Ovary (tissue), 9 donors: Measurements from ENCODE around the gene COLQ. TPM values are rescaled to one million over a fixed set of nuclear protein-coding genes. Genes with fewer than 3 reads are reported as not detected.
"Not testable (repeated sequence)": the region's sequence is repeated elsewhere in the genome, so short reads cannot be mapped to it uniquely, and the experiment has no call there.

Experiments
- DNase-seq, 5 donors: peaks; one replicate each; pipeline ENCODE4 v3.0.0-alpha.2; 2019 to 2020
- H3K27ac ChIP-seq, 2 donors: fragments of 200-600 bp; one replicate each; pipeline versions ENCODE4 v1.5.1 to v1.8.0; 2019 to 2022
- H3K27me3 ChIP-seq: fragments of 200-600 bp; one replicate; pipeline ENCODE4 v1.8.0; 2022
- H3K36me3 ChIP-seq: fragments of 200-600 bp; sonication (generic); one replicate; pipeline ENCODE4 v1.5.1; 2019
- H3K4me1 ChIP-seq: one replicate; pipeline ENCODE4 v1.8.1; 2013; ENCODE audit warnings: mild to moderate bottlenecking, moderate library complexity; ENCODE audit not compliant: insufficient read depth
- H3K4me3 ChIP-seq: fragments of 200-600 bp; sonication (generic); one replicate; pipeline ENCODE4 v1.5.1; 2017
- H3K9me3 ChIP-seq, 2 donors: fragments of 200-600 bp in 1 of 2; sonication (generic) in 1 of 2; one replicate each; pipeline versions ENCODE4 v1.5.1 to v1.8.1; 2013 to 2019; ENCODE audit warnings: mild to moderate bottlenecking in 1 of 2, moderate library complexity in 1 of 2
- EP300 ChIP-seq: sonication (generic); formaldehyde crosslinking; IDR thresholded peaks from one replicate; pipeline ENCODE4 v1.6.1; 2017; ENCODE audit warnings: antibody characterized with exemption
- POLR2A ChIP-seq: fragments of 450-650 bp; IDR thresholded peaks from one replicate; pipeline ENCODE4 v1.6.1; 2017; ENCODE audit warnings: antibody characterized with exemption, mild to moderate bottlenecking, moderate library complexity
- WGBS, 3 donors: extraction: QIAGEN DNeasy Blood & Tissue Kit in 1 of 3; methylation state at CpG; one replicate each; pipeline versions ENCODE4 v1.1.5 to v1.1.7; 2013 to 2017; 5-methylcytosine and 5-hydroxymethylcytosine counted together
- intact Hi-C, 4 donors: fragments of 100-400 bp; cut with DNase I; formaldehyde crosslinking; loops; one replicate each; pipeline versions ENCODE4 v1.11.0 to v1.15.1; 2022 to 2023
- polyA plus RNA-seq, 2 donors: library from polyadenylated mRNA; stranded (reverse); fragments of 200-250 nt in 1 of 2; fragments of 350-450 nt in 1 of 2; fragmentation: Illumina TruSeq in 1 of 2; extraction: RNeasy Lipid Tissue Mini Kit (QIAGEN cat#74804) in 1 of 2; gene quantifications; one replicate each; pipeline ENCODE4 v1.2.3, GENCODE V29; 2013 to 2014
- total RNA-seq, 7 donors: library from RNA; depleted of rRNA in 2 of 7; stranded (reverse); fragments of >200 nt in 2 of 7; fragmentation: NEBNext Ultra II Directional in 3 of 7; extraction: Animal tissue kit (Norgen Biotek cat#: 25700) in 3 of 7; gene quantifications; one replicate each; pipeline versions ENCODE4 v1.1.0 to v1.2.4, GENCODE V29; 2016 to 2023
- TF ChIP-seq, protein P1 (sequence below), 3 donors: fragments of 450-650 bp in 2 of 3; fragments of 200-600 bp in 1 of 3; IDR thresholded peaks; one replicate each; pipeline versions ENCODE4 v1.5.1 to v1.8.0; 2016 to 2022; ENCODE audit warnings: antibody characterized with exemption in 3 of 3, mild to moderate bottlenecking in 1 of 3
- donor health status: DM: no; HTN: no; CAD: no; lungs with moderate emphysema.
- donor health status: DM: no; HTN: no; CAD: no.
- donor health status: Bipolar disorder and iron deficiency.
- donor health status: DM: yes; HTN: yes; CAD: no.
- donor health status: DM: no; HTN: no; CAD: no.
- donor health status: DM: yes; HTN: yes; CAD: no.

Gene COLQ
- total and polyA plus RNA-seq, 9 donors, result 1.9 to 6.1 (median 3.1) TPM

DNA sequence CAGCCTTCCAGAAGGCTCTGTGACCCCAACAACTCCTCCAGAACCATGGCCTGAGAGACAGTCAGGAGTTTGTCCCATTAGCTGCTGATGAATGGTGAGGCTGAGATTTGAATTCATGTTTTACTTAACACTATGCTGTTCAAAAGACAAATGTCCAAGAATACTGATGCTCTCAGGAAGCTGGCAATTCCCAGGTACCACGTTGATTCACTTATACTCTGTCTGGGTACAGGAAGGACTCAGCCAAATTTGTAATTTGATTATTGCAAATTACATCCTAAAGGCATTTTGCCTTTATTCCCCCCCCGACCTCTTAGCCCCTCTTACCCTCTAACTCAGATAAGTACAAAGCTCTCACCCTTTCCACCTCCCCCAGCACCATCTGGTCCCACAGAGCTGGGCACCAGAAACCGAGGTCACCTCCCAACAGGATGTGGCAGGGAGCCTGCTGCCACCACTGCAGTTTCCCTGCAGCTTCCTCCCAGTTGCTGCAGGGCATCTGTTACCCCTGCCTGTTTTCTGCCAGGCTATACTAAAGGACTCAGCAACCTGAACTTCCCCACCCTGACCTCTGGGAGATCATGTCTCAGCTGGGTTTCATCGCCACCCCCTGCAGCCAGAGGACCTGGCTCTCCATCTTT lies 60.5 kb downstream of the COLQ start:
- TF ChIP-seq EP300, result no peak
- TF ChIP-seq, protein P1, sequence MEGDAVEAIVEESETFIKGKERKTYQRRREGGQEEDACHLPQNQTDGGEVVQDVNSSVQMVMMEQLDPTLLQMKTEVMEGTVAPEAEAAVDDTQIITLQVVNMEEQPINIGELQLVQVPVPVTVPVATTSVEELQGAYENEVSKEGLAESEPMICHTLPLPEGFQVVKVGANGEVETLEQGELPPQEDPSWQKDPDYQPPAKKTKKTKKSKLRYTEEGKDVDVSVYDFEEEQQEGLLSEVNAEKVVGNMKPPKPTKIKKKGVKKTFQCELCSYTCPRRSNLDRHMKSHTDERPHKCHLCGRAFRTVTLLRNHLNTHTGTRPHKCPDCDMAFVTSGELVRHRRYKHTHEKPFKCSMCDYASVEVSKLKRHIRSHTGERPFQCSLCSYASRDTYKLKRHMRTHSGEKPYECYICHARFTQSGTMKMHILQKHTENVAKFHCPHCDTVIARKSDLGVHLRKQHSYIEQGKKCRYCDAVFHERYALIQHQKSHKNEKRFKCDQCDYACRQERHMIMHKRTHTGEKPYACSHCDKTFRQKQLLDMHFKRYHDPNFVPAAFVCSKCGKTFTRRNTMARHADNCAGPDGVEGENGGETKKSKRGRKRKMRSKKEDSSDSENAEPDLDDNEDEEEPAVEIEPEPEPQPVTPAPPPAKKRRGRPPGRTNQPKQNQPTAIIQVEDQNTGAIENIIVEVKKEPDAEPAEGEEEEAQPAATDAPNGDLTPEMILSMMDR (IDR thresholded peaks at IDR 0.05), result no peak
- Histone ChIP-seq H3K4me3 (no peak overlapping the region), H3K36me3 (no peaks in the 10 kb centered on the region), H3K27ac (no peak overlapping the region), H3K27me3 (no peaks in the 10 kb centered on the region), H3K9me3 (no peaks in the 10 kb centered on the region), H3K4me1 (no peaks in the 10 kb centered on the region)
- DNase-seq, result no peak
- 64 to 71% (median 71%) methylated on average over 4 of the region's 4 CpGs for WGBS, 3 donors
- intact Hi-C loops, result no loop called here

DNA sequence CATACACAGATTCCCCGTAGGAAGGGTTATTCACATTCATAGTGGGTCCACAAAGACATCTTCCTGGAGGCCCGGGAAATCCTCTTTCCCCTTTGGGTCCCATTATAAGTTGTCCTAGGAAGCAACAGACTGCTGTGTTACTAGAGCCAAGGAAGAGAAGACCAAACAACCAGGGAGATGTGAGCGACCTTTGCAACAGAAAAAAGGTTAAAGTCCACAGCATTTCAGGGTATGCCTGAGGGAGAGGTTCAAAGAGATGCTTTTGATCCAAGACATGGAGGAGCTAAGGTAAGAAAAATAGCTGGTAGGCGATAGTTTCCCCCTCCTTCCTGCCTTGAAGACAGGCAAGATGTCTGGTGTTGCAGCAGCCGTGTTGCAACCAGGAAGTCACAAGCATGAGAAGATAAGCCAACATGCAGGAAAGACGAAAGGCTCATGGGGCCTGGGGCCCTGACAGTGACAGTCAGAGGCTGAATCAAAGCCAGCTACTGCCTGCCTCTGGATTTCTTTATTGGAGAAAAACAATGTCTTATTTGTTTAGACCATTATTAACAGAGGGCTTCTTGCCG lies 63.2 kb downstream of the COLQ start:
- no peaks in the 10 kb centered on the region for H3K36me3 ChIP-seq
- no peaks in the 10 kb centered on the region for H3K27me3 ChIP-seq
- H3K4me1 ChIP-seq, result no peaks in the 10 kb centered on the region
- intact Hi-C loops, result no loop called here
- WGBS, 3 donors, result 94 to 97% (median 95%) methylated on average over 7 of the region's 7 CpGs
- no peak overlapping the region for H3K27ac ChIP-seq
- TF ChIP-seq POLR2A, result no peak
- no peak overlapping the region for H3K4me3 ChIP-seq
- H3K9me3 ChIP-seq, result no peaks in the 10 kb centered on the region
- no peak for DNase-seq

DNA sequence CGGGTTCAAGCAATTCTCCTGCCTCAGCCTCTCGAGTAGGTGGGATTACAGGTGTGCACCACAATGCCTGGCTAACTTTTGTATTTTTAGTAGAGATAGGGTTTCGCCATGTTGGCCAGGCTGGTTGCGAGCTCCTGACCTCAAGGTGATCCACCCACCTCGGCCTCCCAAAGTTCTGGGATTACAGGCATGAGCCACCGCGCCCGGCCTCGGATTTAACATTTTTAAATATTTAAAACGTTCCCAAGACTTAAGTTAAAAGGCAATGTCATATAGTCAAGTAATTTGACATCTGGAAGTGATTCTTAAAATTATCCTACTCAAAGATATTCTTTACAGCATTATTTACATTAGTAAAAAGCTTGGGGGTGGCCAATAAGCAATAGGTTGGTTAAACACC lies 64.6 kb downstream of the COLQ start:
- H3K4me3 ChIP-seq, DNase-seq, H3K4me1 ChIP-seq, H3K9me3 ChIP-seq, H3K27me3 ChIP-seq, intact Hi-C loops, H3K36me3 ChIP-seq, H3K27ac ChIP-seq: not testable (repeated sequence)
- 92 to 95% (median 92%) methylated on average over 10 of the region's 10 CpGs for WGBS, 3 donors

DNA sequence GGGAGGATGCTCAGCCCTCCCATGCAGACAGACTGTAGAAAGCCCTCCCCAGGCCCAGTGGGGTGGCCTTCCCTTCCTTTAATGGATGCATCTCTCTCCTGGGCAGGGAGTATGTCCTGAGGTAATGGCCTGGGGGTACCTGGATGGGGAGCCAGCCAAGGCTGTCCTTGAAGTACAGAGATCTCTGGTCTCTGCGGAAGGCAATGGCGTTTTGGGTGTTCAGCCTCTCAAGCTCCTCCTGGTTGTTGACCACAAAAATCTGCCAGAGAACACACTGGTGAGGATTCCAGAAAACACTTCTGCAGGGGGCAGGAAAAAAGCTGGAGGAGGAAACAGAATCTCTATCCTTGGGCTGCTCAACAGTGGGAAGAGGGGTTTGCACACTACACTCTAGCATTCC lies 65.2 kb downstream of the COLQ start:
- intact Hi-C loops, result no loop called here
- no peaks in the 10 kb centered on the region for H3K9me3 ChIP-seq
- H3K36me3 ChIP-seq, result no peaks in the 10 kb centered on the region
- H3K27me3 ChIP-seq, result no peaks in the 10 kb centered on the region
- H3K4me1 ChIP-seq, result no peaks in the 10 kb centered on the region
- H3K4me3 ChIP-seq, result no peak overlapping the region
- TF ChIP-seq, protein P1 (IDR thresholded peaks at IDR 0.05), result no peak
- TF ChIP-seq EP300 (no peak), POLR2A (no peak)
- H3K27ac ChIP-seq, result no peak overlapping the region
- 73 to 88% (median 86%) methylated on average over 2 of the region's 2 CpGs for WGBS, 3 donors
- no peak for DNase-seq

DNA sequence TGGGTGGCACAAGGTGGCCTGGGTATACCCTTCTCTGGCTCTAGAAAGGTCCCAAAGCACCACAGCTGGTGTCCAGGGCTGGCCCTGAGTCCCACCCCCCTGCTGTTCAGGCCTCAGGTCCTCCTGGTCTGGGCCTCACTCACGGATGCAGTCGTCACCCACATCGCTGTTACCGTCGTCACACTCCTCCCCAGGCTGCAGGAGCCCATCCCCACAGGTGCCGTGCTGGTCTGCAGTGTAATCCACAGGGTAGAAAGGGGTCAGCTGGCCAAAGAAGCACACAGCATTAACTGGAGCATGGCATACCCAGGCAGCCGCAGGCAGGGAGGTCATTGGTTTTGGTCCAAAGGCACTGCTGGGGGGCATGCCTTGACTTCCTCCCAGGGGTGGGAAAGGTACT lies 65.8 kb downstream of the COLQ start:
- TF ChIP-seq POLR2A (no peak), EP300 (no peak)
- TF ChIP-seq, protein P1 (IDR thresholded peaks at IDR 0.05), result no peak
- Histone ChIP-seq H3K27ac (no peak overlapping the region), H3K27me3 (no peaks in the 10 kb centered on the region), H3K4me3 (no peak overlapping the region), H3K9me3 (no peaks in the 10 kb centered on the region), H3K36me3 (no peaks in the 10 kb centered on the region), H3K4me1 (no peaks in the 10 kb centered on the region)
- 87 to 90% (median 89%) methylated on average over 7 of the region's 7 CpGs for WGBS, 3 donors
- no peak for DNase-seq
- intact Hi-C loops, result no loop called here
